ENCODE measurements around the gene C16orf95. TPM values are rescaled to one million over a fixed set of nuclear protein-coding genes. Genes with fewer than 3 reads are reported as not detected.

Gene C16orf95
- total RNA-seq, 2 donors from 2014 or later: 3.2 to 3.4 TPM

DNA sequence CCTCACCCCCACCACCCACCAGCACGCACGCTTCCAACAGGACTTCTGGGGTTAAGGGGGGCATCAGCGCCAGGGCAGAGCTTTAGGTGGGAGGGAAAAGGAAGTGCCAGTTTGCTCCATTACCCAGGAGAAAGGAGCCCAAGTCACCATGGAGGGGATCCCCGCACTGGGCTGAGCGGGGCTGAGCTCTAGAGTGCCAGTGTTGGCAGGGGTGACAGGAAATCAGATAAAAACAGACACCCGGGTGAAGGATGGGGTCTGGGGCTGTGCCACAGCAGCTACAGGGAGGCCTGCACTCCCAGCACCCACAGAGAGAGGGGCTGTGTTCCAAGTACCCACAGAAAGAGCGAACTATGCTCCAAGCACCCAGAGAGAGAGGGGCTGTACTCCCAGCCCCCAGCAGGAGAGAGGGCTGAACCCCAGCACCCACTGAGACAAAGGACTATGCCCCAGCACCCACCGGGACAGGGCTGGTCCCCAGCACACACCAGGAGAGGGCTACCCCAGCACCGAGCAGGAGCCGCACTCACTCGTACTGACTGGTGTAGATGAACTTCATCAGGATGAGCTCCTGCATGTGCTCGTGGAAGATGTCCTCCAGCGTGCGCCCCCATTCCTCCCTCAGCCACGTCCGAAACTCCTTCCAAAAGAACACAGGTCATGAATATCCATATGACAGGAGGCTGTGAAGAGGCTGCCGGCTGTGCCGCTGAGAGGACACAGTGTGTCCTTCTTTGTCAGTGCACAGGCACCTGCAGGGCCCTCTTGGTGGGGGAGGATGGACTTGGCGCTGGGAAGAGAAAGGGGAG lies 18.6 kb upstream of the C16orf95 start:
- ATAC-seq (no peak), DNase-seq (no peak)
- intact Hi-C loops (cut with DNase I): no loop called here

DNA sequence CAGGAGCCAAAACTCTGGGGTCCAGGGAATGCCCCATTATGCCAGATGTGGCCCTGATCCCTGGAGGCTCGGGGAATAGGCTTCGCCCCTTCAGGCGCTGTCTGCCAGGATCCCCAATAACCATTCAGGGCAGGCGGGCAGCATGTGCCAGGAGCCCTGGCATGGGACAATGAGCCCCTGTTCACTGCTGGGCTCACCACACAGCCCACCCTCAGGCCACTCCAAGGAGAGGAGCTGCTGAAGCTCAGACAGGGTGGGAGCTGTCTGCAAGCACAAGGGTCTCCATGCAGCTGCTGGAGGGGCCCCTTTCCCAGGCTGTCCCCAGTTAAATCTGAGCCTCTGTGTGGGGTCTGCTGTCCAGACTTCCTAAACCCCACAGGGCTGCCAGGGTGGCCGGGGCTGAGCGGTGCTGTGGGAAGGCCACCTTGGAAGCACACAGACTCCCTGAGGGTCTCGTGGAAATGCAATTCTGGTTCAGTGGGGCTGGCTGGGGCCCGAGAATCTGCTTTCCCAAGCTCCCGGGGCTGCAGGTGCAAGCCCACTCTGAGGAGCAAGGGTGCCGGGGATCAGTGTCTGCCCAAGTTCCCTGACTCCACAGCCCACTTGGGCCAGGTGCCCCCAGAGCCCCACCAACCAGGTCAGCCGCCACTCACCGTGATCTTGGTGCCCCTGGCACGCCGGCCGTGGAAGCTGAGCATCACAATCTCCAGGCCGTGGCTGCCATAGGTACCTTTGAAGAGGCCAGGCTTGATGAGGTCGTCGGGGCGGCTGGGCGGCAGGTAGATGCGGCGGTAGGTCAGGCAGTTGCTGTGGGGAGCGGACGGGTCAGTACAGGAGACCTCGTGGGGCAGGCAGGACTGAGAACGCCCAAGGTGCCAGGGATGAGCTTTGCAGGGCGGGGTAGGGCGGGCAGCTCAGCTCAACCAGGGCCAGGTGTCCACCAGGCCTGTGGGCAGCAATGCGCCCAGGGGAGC lies 17.7 kb upstream of the C16orf95 start:
- DNase-seq: no peak
- intact Hi-C loops (cut with DNase I): no loop called here

DNA sequence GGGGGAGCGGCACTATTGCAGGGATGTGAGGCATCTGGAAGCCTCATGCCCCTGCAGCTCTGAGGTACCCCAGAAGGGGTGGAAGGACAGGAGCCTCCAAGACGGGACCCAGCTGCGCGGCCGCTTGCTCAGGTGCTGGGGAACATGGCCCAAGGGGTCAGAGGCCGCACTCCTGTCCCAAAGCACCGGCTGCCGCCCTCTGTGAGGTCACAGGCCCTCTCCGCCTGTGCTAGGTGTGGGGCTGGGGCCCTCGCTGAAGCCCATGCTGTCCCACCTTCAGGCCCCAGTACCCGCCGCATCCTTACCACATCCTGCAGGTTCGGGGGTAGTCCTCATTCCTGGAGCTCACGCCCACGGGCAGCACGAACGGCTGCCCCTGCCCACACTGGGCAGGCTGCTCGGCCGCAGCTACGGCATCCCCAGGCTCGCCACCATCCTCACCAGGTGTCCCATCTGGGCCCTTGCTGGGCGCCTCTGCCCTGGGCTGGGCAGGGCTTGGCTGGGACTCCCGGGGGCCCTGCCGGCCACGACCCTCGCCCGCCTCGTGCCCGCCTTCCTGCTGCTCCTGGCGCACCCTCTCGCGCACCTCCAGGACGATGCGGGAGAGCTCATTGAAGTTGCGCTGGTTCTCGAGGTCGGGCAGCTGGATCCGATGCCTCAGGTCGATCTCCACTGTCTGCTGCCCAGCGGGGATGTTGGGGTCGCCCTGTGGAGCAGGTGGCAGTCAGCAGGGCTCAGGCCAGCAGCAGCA lies 16.6 kb upstream of the C16orf95 start:
- intact Hi-C loops (cut with DNase I): no loop called here
- ATAC-seq (no peak), DNase-seq (peak; percentile 5)

More for the DNA sequence above, 17.7 kb upstream of the C16orf95 start:
- no peak for ATAC-seq

DNA sequence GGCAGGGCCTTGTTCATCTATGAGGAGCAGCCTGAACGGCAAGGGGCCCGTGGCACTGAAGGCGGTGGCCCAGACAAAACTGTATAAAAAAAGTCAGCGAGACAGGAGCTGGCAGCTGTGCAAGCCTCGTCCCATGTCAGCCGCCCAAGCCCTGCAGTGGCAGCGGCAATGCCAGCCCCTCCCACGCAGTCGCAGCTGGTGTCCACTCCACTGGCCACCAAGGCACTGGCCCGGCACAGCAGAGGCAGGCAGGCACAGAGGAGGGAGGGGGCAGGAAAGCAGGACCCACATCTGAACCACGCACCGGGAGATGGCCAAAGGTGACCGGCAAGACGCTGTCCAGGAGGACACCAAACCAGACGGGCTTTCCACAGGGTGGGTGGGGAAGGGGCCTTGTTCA lies 15.9 kb upstream of the C16orf95 start:
- intact Hi-C loops (cut with DNase I): no loop called here
- no peak for ATAC-seq
- DNase-seq: peak; percentile 16

DNA sequence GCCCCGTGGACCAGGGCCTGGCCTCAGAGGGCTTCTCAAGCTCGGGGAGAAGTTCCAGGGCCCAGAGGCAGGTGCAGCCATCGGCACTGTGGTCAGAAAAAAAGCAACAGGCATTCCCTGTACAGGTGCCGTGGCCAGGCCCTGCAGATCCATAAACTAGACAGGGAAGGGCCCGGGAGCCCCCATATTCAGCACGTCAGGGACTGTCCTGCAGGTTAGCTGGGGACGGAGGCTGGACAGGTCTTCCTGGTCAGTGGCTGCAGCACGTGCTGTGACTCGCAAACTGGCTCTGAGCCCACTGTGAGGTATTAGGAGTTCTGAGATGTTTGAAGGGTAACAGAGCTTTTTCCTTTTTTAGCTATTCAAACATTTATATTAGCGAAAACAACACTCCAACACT lies 15.0 kb upstream of the C16orf95 start:
- DNase-seq: peak; percentile 27
- intact Hi-C loops (cut with DNase I): no loop called here
- ATAC-seq: no peak

DNA sequence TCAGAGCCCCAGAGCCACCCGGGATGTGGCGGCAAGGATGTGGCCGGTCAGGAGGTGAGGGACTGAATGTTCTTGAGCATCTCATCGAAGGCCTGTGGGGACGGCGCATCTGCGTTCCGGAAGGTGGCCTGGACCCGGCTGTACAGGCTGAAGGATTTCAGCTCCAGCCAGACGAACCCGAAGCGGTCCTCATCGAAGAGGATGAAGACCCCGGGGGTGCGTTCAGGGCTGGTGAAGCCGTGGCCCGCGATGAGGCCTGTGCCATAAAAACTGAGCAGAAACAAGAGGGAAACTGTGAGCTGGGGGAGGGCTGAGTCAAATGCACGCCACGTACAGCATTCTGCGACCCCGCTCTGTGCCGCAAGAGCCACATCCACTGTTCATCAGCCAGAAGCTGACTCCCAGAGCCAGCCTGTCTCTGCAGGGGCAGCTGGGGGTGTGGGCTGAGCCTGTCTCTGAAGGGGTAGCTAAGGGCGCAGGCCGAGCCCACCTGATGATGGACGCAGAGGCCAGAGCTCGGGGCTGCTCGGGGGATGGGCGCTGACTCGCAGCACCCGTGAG lies 14.1 kb upstream of the C16orf95 start:
- DNase-seq: peak; percentile 18
- intact Hi-C loops (cut with DNase I): no loop called here
- ATAC-seq: no peak

DNA sequence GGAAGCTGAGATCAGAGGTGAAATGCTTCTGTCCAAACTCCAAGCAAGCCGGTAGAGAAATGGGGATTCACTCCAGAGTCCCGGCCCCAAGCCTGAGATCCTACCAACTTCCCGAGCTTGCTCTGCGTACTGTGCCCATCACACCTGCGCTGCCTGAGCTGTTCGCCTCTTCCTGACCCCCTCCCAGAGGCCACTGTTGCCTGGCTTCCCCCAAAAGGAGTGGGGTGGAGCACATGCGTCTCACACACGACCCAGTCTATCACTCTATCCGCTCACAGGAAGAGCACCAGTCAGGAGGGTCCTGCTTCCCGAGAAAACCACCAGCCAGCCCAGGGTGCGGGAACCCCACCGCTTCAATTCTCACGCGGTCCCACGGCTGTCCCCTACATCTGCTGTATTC lies 13.5 kb upstream of the C16orf95 start:
- intact Hi-C loops (cut with DNase I): no loop called here
- DNase-seq (peak; percentile 13), ATAC-seq (no peak)

DNA sequence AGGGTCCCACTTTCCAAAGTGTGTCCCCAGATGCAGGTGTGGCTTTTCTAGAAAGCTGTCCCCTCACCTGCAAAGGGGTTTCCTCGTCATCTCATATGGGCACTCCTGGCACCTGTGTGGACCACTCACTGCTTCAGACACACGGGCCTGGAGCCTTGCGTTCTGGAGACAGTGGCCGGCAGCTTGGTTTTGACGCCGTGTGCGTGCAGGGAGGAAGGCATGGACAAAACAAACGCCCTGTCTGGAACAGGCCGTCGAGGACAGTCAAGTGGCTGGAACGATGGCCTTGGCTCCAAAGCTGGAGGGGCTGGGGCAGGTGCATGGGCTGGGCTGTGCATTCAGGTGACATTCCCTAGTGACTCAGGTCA lies 13.0 kb upstream of the C16orf95 start:
- DNase-seq (peak; percentile 19), ATAC-seq (no peak)
- intact Hi-C loops (cut with DNase I): no loop called here

DNA sequence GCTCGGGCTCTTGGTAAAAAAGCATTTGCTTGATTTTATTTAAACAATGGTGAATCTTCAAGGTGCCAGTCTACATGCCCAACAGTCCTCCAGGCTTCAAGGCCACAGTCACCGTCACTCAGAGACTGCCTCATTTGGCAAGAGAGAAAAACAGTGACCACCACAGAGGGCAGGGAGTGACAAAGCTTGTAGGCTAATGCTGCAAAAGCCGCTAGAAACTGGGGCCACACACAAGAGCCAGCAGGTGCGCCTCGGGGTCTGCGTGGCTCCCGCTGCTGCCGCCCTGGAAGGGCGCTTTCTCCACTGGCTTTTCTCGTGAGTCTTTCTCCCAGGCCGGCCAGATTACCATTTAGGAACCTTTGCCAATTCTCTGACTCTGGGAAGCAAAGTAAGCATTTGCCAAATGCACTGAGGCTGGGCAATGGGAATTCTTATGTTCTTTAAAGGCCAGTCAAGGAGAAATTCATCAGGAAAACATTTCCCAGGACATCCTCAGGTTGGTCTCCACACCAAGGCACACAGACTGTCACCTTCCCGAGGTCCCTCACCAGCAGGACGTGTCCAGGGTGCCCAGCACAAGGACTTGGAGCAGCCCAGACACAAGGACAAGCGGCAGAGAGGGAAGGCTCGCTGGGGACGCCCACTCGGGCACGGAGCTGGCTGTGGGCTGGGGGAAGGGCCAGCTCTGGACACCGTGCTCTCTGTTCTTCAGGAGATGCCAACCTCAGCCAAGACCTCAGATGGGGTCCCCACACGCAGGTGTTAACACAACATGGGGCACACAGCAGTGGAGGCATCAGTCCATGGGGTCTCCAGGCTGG lies 12.5 kb upstream of the C16orf95 start:
- intact Hi-C loops (cut with DNase I): loop anchor here (10.0 kb wide), 1 partner anchor 45 kb away; no protein-coding TSS in a partner anchor
- peak; percentile 17 for DNase-seq
- ATAC-seq: no peak

DNA sequence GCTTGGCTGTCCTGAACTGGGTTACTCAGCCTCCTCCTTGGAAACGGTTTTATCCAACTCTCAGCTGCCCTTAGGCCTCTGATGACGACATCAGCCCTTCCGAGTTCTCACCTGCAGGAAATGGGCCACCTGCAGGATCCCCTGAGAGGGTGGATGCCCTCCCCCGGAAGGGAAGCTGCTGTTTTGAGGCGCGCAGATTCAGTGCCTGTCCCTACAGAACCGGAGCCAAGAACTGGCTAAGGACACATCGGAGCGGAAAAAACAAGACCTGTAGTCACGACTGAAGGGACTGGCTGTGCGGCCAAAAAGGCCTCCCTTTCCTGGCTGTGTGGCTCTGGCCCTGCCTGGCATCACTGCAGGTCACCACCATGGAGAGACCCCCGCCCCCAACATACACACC lies 11.7 kb upstream of the C16orf95 start:
- DNase-seq (peak; percentile 5), ATAC-seq (peak in 1 of 2 donors; percentile 16)
- intact Hi-C loops (cut with DNase I): loop anchor here (10.0 kb wide), 1 partner anchor 46 kb away; no protein-coding TSS in a partner anchor

DNA sequence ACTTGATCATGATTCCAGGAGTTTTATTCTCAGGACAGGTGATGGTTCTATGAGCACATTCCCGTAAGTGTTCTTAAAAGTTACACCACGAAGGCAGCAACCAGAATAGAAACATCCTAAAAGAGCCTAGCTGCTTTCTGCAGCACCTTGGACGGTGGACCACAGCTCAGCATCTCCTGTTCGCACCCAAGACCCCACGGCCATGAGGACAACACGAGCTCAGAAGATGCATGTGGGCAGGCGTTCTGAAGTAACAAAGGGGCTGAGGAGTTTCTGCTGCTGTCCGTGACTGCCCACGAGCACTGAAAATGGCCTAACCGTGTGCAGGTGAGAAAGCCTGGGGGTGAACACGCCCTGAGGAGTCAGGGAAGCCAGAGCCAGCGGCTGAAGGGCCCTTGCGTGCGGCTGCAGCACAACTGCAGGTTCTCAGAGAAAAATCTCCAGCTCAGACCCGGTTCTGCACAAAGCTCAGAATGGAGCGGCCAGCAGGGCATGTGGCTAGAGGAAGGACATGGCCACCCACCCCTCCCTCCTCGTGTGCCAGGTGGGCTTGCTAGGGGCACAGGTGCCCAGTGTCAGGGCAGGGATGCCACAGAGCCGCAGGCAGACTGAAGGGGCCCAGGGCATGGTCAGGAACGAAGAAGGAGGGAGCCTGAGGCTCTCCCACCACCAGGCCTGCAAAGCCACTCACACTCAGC lies 10.8 kb upstream of the C16orf95 start:
- intact Hi-C loops (cut with DNase I): loop anchor here (10.0 kb wide), 1 partner anchor 47 kb away; no protein-coding TSS in a partner anchor
- DNase-seq (peak; percentile 4), ATAC-seq (no peak)

DNA sequence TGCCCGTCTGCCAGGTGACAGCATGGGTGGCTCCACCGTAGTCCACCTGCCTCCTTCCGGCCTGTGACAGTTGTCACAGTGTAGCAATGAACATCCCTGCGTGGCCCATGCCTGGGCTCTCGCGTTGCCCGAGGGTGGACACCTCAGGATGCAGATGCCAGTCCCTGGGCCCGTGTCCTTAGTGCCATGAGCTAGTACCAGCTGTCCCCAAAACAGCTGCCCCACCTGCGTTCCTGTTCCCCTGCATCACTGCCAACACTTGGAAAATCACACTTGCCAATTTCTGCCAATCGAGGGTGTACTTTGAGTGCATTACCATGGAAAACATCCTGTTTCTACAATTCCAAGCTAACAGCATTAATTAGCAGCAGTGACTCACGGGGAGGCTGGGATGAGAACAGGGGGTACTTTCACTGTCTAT lies 9.0 kb upstream of the C16orf95 start:
- intact Hi-C loops (cut with DNase I): loop anchor here (10.0 kb wide), 1 partner anchor 49 kb away; no protein-coding TSS in a partner anchor
- no peak for DNase-seq
- no peak for ATAC-seq

DNA sequence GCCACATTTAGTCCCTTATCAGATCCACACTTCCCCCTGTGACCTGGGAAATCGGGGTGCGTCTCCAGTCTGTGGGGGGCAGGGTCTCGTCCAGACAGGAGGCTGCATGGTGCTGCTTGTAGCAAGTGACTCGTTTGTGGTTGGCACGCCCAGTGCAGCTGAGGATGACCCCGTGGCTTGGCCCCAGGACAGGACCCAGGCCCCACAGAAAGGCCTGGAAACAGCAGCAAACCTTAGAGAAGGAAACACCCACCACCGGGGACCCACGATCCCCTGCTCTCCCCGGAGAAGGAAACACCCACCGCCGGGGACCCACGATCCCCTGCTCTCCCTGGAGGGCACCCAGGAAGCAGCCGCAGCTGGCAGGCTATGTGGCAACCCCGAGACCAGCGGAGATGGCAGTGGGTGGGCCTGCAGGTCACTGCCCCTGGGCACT lies 8.2 kb upstream of the C16orf95 start:
- no peak for DNase-seq
- no peak for ATAC-seq
- intact Hi-C loops (cut with DNase I): loop anchor here (10.0 kb wide), 1 partner anchor 49 kb away; no protein-coding TSS in a partner anchor

DNA sequence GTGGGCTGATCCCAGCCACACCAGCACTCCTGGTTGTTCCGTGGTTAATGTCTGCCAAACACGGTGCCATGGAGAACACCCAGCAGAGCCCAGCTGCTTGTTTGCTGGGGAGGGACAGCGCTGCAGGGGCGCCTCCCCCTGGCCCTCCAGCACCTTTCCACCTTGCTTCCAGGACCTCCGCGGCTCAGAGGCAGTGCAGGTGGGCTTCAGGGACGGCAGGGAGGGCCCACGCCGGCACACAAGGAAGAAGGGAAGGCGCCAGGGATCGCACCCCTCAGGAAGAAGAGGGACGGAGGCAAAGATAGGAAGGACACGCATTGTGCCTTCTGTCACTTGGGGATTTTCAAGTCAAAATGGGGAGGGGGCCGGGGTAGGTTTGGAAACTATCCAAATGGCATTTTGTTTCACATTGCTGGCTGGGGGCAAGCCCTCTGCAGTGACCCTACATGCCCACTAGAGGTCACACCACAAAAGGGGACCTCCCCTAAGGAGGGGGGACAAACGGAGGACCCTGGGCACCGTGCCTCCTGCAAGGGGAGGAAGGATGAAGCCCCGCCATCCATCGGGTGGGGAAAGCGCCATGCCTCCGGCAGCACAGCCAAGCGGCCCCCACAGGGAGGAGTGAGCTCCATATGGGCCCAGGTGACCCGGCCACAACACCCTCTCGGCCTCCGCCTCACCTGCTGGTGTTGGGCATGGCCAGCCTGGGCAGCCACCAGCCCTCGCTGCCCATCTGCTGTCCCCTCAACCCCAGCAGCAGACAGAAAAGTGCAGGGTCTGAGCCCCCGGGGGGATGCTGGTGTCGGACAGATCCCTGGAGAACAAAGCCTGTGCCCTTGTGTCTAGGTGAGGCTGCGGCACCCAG lies 7.5 kb upstream of the C16orf95 start:
- DNase-seq: no peak
- intact Hi-C loops (cut with DNase I): loop anchor here (10.0 kb wide), 1 partner anchor 50 kb away; no protein-coding TSS in a partner anchor

DNA sequence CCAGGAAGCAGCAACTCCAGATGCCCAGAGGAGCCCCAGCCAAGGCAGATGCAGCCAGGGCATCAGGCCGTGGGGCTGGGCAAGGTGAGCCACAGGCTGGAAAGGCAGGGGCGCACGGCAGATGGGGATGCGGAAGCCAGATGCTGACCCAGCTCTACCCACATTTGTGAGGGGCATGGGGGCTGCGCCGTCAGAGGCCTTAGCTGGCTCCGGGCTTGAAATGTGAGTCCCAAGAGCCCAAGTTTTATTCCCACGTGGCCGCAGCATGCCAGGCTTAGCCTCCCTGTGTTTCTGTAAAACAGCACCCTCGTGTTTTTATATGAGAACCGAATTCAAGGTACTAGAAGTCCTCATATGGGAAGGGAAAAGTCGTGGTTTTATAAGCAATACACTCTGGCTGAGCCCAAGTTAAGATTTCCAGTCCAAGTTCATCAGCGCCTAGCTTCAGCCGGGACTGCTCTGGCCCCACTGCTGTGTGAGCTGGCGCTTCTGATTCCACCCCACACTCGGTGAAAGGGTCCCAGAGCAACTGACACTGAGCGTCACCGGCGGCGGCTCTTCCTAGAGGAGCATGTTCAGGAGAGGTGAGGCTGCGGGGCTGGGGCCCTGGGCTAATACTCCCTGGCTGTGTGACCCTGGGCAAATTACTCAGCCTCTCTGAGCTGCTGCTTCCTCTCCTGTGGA lies 6.7 kb upstream of the C16orf95 start:
- DNase-seq (no peak), ATAC-seq (no peak)
- intact Hi-C loops (cut with DNase I): loop anchor here (10.0 kb wide), 1 partner anchor 51 kb away; no protein-coding TSS in a partner anchor

More for the DNA sequence above, 7.5 kb upstream of the C16orf95 start:
- ATAC-seq: peak; percentile 41 to 53

Measured in left cardiac atrium (tissue), 4 donors.